Hypothalamus (tissue), 51 donors: ENCODE measurements around the gene SLC25A15.

Experiments
- DNase-seq, 51 donors: peaks; one replicate each; lab custom pipeline; 2025; lab: John Stamatoyannopoulos, UW

SLC25A15 gene

GRCh38 chr13:40789275-40790153 lies at the start of gene SLC25A15:
TSS of gene SLC25A15 (plus strand) at chr13:40789611. CDS start at chr13:40793227, 3,616 bp downstream.
- peak in 45 of 51 donors; percentile 10 to 77 (median 39) for DNase-seq

GRCh38 chr13:40749327-40749726 lies 40.1 kb upstream of the SLC25A15 start:
- DNase-seq, result no peak

GRCh38 chr13:40755082-40755700 lies 34.2 kb upstream of the SLC25A15 start:
- no peak for DNase-seq

- DNase-seq, result no peak
Measured at GRCh38 chr13:40756042-40756441, 33.4 kb upstream of the SLC25A15 start.

- DNase-seq, result no peak
Measured at GRCh38 chr13:40758811-40759210, 30.6 kb upstream of the SLC25A15 start.

- no peak for DNase-seq
Measured at GRCh38 chr13:40762849-40763248, 26.6 kb upstream of the SLC25A15 start.

GRCh38 chr13:40764587-40765403 lies 24.6 kb upstream of the SLC25A15 start:
- DNase-seq, result no peak

- DNase-seq, result no peak
Measured at GRCh38 chr13:40765602-40766001, 23.8 kb upstream of the SLC25A15 start.

- DNase-seq, result no peak
Measured at GRCh38 chr13:40769970-40770369, 19.4 kb upstream of the SLC25A15 start.

GRCh38 chr13:40770609-40770933 lies 18.8 kb upstream of the SLC25A15 start:
- no peak for DNase-seq

- DNase-seq, result peak; percentile 50 to 97 (median 90)
Measured at GRCh38 chr13:40770934-40771618, 18.3 kb upstream of the SLC25A15 start, which contains the start of gene MRPS31. TSS of gene MRPS31 (minus strand) at chr13:40771190. CDS start at chr13:40771136, 54 bp downstream.

- no peak for DNase-seq
Measured at GRCh38 chr13:40772765-40773473, 16.5 kb upstream of the SLC25A15 start.

- no peak for DNase-seq
Measured at GRCh38 chr13:40774672-40775071, 14.7 kb upstream of the SLC25A15 start.

GRCh38 chr13:40776232-40776631 lies 13.2 kb upstream of the SLC25A15 start:
- DNase-seq, result no peak

GRCh38 chr13:40776681-40777165 lies 12.7 kb upstream of the SLC25A15 start:
- DNase-seq, result peak in 1 of 51 donors; percentile 4

GRCh38 chr13:40777166-40777808 lies 12.1 kb upstream of the SLC25A15 start:
- peak in 5 of 51 donors; percentile 4 to 74 (median 36) for DNase-seq

- no peak for DNase-seq
Measured at GRCh38 chr13:40777809-40778175, 11.6 kb upstream of the SLC25A15 start.

- no peak for DNase-seq
Measured at GRCh38 chr13:40779049-40779448, 10.4 kb upstream of the SLC25A15 start.

GRCh38 chr13:40779796-40780285 lies 9.6 kb upstream of the SLC25A15 start:
- DNase-seq, result no peak
